ENCODE data around the gene KCNJ13.

Gene KCNJ13

GRCh38 chr2:232802091-232802490 lies 25.7 kb upstream of the KCNJ13 start:
- no peak for DNase-seq (ENCODE audit: low read depth, low spot score)
- TF ChIP-seq, protein P1, sequence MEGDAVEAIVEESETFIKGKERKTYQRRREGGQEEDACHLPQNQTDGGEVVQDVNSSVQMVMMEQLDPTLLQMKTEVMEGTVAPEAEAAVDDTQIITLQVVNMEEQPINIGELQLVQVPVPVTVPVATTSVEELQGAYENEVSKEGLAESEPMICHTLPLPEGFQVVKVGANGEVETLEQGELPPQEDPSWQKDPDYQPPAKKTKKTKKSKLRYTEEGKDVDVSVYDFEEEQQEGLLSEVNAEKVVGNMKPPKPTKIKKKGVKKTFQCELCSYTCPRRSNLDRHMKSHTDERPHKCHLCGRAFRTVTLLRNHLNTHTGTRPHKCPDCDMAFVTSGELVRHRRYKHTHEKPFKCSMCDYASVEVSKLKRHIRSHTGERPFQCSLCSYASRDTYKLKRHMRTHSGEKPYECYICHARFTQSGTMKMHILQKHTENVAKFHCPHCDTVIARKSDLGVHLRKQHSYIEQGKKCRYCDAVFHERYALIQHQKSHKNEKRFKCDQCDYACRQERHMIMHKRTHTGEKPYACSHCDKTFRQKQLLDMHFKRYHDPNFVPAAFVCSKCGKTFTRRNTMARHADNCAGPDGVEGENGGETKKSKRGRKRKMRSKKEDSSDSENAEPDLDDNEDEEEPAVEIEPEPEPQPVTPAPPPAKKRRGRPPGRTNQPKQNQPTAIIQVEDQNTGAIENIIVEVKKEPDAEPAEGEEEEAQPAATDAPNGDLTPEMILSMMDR (IDR thresholded peaks at IDR 0.05; ENCODE audit: low read depth, low read length), result no peak
- H3K4me3 ChIP-seq (ENCODE audit: low read depth, low read length), result no peak overlapping the region
- in situ Hi-C loops (cut with HindIII; ENCODE audit: low sequenced_read_pairs), result no loop called here

DNA sequence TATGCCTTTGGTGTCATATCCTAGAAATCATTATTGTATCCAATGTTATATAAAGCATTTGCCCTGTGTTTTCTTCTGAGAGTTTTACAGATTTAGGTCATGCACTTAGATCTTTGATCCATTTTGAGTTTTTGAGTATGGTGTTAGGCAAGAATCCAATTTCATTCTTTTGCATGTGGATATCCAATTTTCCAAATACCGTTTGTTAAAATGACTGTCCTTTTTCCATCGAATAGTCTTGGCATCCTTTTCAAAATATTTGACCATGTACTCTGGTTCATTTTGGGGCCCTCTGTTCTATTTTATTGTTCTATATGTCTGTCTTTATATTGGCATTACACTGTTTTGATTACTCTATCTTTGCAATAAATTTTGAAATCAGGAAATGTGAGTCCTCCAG lies 23.8 kb upstream of the KCNJ13 start:
- in situ Hi-C loops (cut with HindIII; ENCODE audit: low sequenced_read_pairs), result no loop called here
- H3K4me3 ChIP-seq (ENCODE audit: low read depth, low read length), result no peak overlapping the region
- DNase-seq (ENCODE audit: low read depth, low spot score), result no peak
- TF ChIP-seq, protein P1 (IDR thresholded peaks at IDR 0.05; ENCODE audit: low read depth, low read length), result no peak

GRCh38 chr2:232798187-232798586 lies 21.8 kb upstream of the KCNJ13 start:
- in situ Hi-C loops (cut with HindIII; ENCODE audit: low sequenced_read_pairs), result no loop called here
- TF ChIP-seq, protein P1 (IDR thresholded peaks at IDR 0.05; ENCODE audit: low read depth, low read length), result no peak
- DNase-seq (ENCODE audit: low read depth, low spot score), result no peak

DNA sequence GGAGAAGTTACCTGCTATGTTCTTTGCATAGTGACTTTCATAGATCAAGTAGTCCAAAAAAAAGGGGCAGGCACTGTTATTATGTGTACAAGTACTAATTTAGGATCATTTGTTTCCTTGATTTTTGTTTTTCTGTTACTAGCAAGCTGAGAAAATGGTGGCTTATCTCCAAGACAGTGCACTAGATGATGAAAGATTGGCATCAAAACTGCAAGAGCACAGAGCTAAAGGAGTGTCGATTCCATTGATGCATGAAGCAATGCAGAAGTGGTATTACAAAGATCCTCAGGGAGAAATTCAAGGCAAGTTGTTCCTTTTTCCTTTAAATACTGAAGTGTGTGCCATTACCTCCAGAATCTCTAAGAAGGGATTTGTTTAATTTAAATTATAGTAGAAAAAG lies 19.6 kb upstream of the KCNJ13 start:
- H3K4me3 ChIP-seq (ENCODE audit: low read depth, low read length), result no peak overlapping the region
- DNase-seq (ENCODE audit: low read depth, low spot score), result no peak
- TF ChIP-seq, protein P1 (IDR thresholded peaks at IDR 0.05; ENCODE audit: low read depth, low read length), result no peak
- in situ Hi-C loops (cut with HindIII; ENCODE audit: low sequenced_read_pairs), result no loop called here

More at GRCh38 chr2:232798187-232798586, 21.8 kb upstream of the KCNJ13 start:
- no peak overlapping the region for H3K4me3 ChIP-seq (ENCODE audit: low read depth, low read length)

GRCh38 chr2:232794981-232795380 lies 18.6 kb upstream of the KCNJ13 start:
- TF ChIP-seq, protein P1 (IDR thresholded peaks at IDR 0.05; ENCODE audit: low read depth, low read length), result no peak
- H3K4me3 ChIP-seq (ENCODE audit: low read depth, low read length), result no peak overlapping the region
- DNase-seq (ENCODE audit: low read depth, low spot score), result no peak
- in situ Hi-C loops (cut with HindIII; ENCODE audit: low sequenced_read_pairs), result no loop called here

- no peak for DNase-seq (ENCODE audit: low read depth, low spot score)
- in situ Hi-C loops (cut with HindIII; ENCODE audit: low sequenced_read_pairs), result no loop called here
- TF ChIP-seq, protein P1 (IDR thresholded peaks at IDR 0.05; ENCODE audit: low read depth, low read length), result no peak
- no peak overlapping the region for H3K4me3 ChIP-seq (ENCODE audit: low read depth, low read length)
Observed at GRCh38 chr2:232793271-232793670, 16.9 kb upstream of the KCNJ13 start.

GRCh38 chr2:232791518-232791917 lies 15.2 kb upstream of the KCNJ13 start:
- no peak overlapping the region for H3K4me3 ChIP-seq (ENCODE audit: low read depth, low read length)
- in situ Hi-C loops (cut with HindIII; ENCODE audit: low sequenced_read_pairs), result no loop called here
- TF ChIP-seq, protein P1 (IDR thresholded peaks at IDR 0.05; ENCODE audit: low read depth, low read length), result no peak
- DNase-seq (ENCODE audit: low read depth, low spot score), result no peak

Data from astrocyte of the spinal cord (primary cell).